Fibroblast of lung (primary cell): ENCODE measurements around the gene C5orf63. TPM values are rescaled to one million over a fixed set of nuclear protein-coding genes. Genes with fewer than 3 reads are reported as not detected.

Source experiments
- DNase-seq, 2 donors: peaks; one replicate each; pipeline versions ENCODE4 v3.0.0 to v3.0.0-alpha.2; 2010; ENCODE audit warnings: low read depth in 2 of 2
- H2AFZ ChIP-seq: 2 replicates; pipeline ENCODE4 v1.5.1; 2012; ENCODE audit warnings: low read length, control low read depth, inconsistent platforms
- H3K27ac ChIP-seq: 2 replicates; pipeline ENCODE4 v1.5.1; 2011; ENCODE audit warnings: low read length, control low read depth; ENCODE audit not compliant: insufficient read depth
- H3K27me3 ChIP-seq: 2 replicates; pipeline ENCODE4 v1.5.1; 2011; ENCODE audit warnings: mild to moderate bottlenecking, low read length; ENCODE audit not compliant: control insufficient read depth, insufficient read depth
- H3K36me3 ChIP-seq: 2 replicates; pipeline ENCODE4 v1.5.1; 2011; ENCODE audit warnings: low read length; ENCODE audit not compliant: control insufficient read depth, insufficient read depth
- H3K4me1 ChIP-seq: 2 replicates; pipeline ENCODE4 v1.5.1; 2011; ENCODE audit warnings: low read length; ENCODE audit not compliant: control insufficient read depth, insufficient read depth; ENCODE audit errors: extremely low read depth
- H3K4me2 ChIP-seq: 2 replicates; pipeline ENCODE4 v1.5.1; 2011; ENCODE audit warnings: low read length, control low read depth; ENCODE audit not compliant: insufficient read depth; ENCODE audit errors: extremely low read depth
- H3K4me3 ChIP-seq, 4 experiments: fragments of 200-600 bp in 1 of 4; sonication (generic) in 1 of 4; replicated peaks in 1 of 4; 2 replicates each; pipeline ENCODE4 v1.5.1; 2011 to 2016; ENCODE audit warnings: low read length in 4 of 4, low read depth in 3 of 4, mild to moderate bottlenecking in 3 of 4, control low read depth in 2 of 4, inconsistent platforms in 1 of 4, mixed read lengths in 1 of 4; ENCODE audit not compliant: insufficient read depth in 1 of 4; ENCODE audit errors: control extremely low read depth in 1 of 4
- H3K79me2 ChIP-seq: 2 replicates; pipeline ENCODE4 v1.5.1; 2012; ENCODE audit warnings: mild to moderate bottlenecking, low read length, inconsistent platforms; ENCODE audit not compliant: control insufficient read depth, insufficient read depth
- H3K9ac ChIP-seq: 2 replicates; pipeline ENCODE4 v1.5.1; 2011; ENCODE audit warnings: mild to moderate bottlenecking, low read length, control low read depth; ENCODE audit not compliant: insufficient read depth
- H3K9me3 ChIP-seq: 2 replicates; pipeline ENCODE4 v1.5.1; 2012; ENCODE audit warnings: low read depth, low read length; ENCODE audit not compliant: control insufficient read depth, insufficient read depth
- H4K20me1 ChIP-seq: 2 replicates; pipeline ENCODE4 v1.5.1; 2011; ENCODE audit warnings: low read length; ENCODE audit not compliant: control insufficient read depth, insufficient read depth; ENCODE audit errors: extremely low read depth
- CTCF ChIP-seq, 2 donors: IDR thresholded peaks in 1 of 2; conservative IDR thresholded peaks in 1 of 2; 1 replicate in 1 of 2; 2 replicates in 1 of 2; pipeline ENCODE4 v1.5.1; 2011 to 2012; ENCODE audit warnings: low read length in 2 of 2, control low read depth in 1 of 2, inconsistent platforms in 1 of 2, low read depth in 1 of 2, mild to moderate bottlenecking in 1 of 2
- EZH2 ChIP-seq: IDR thresholded peaks from 2 replicates; pipeline ENCODE4 v1.5.1; 2012; ENCODE audit warnings: low read length, control low read depth, mild to moderate bottlenecking; ENCODE audit errors: missing control alignments
- polyA plus RNA-seq, 2 donors: library from polyadenylated mRNA; depleted of rRNA in 1 of 2; stranded (reverse) in 1 of 2; unstranded in 1 of 2; fragments of >200 nt; gene quantifications; 2 replicates each; pipeline ENCODE4 v1.2.1, GENCODE V29; 2011 to 2012; ENCODE audit warnings: missing spikeins in 1 of 2
- total RNA-seq: library from RNA; depleted of rRNA; stranded (reverse); fragments of >200 nt; gene quantifications from 2 replicates; pipeline ENCODE4 v1.2.1, GENCODE V29; 2014

C5orf63 gene
- total and polyA plus RNA-seq, 2 donors (not counting 1 experiment from before 2014, with no cell fraction given) = 2.9 to 4.0 TPM

GRCh38 chr5:127029581-127030258, 43.6 kb downstream of the C5orf63 start:
- Histone ChIP-seq H3K79me2 (peaks cover 13% of the 10 kb centered on the region), H2AFZ (peak overlapping the region; percentile 95), H3K4me3 (peak overlapping the region; percentile 79 to 97 (median 87)), H3K36me3 (no peaks in the 10 kb centered on the region), H3K9me3 (no peaks in the 10 kb centered on the region), H4K20me1 (no peaks in the 10 kb centered on the region), H3K27me3 (no peaks in the 10 kb centered on the region), H3K9ac (peak overlapping the region; percentile 87), H3K4me2 (peak overlapping the region; percentile 72), H3K4me1 (peaks cover 2% of the 10 kb centered on the region), H3K27ac (peak overlapping the region; percentile 86)
- peak; percentile 59 to 60 for DNase-seq
- TF ChIP-seq EZH2 = no peak
- TF ChIP-seq CTCF (conservative IDR thresholded peaks at IDR 0.05 in 1 of 2, IDR thresholded peaks at IDR 0.05 in 1 of 2; ENCODE audit: low read depth in 1 of 2, low read length in 2 of 2) = peak; percentile 50 to 53

- Histone ChIP-seq H3K79me2 (peaks cover 13% of the 10 kb centered on the region), H2AFZ (no peak overlapping the region), H3K4me2 (peak overlapping the region; percentile 72), H3K4me3 (peak overlapping the region; percentile 79 to 97 (median 87)), H3K36me3 (no peaks in the 10 kb centered on the region), H3K27ac (no peak overlapping the region), H3K27me3 (no peaks in the 10 kb centered on the region), H3K4me1 (peaks cover 2% of the 10 kb centered on the region), H4K20me1 (no peaks in the 10 kb centered on the region), H3K9me3 (no peaks in the 10 kb centered on the region), H3K9ac (no peak overlapping the region)
- DNase-seq = peak; percentile 8 to 30
- TF ChIP-seq EZH2 = no peak
- TF ChIP-seq CTCF (conservative IDR thresholded peaks at IDR 0.05 in 1 of 2, IDR thresholded peaks at IDR 0.05 in 1 of 2; ENCODE audit: low read depth in 1 of 2, low read length in 2 of 2) = no peak
Observed at GRCh38 chr5:127028822-127029457, 44.4 kb downstream of the C5orf63 start.

- no peak overlapping the region for H3K4me2 ChIP-seq
- no peak overlapping the region for H3K4me3 ChIP-seq
- no peak overlapping the region for H3K9ac ChIP-seq
- H4K20me1 ChIP-seq = no peaks in the 10 kb centered on the region
- TF ChIP-seq CTCF (conservative IDR thresholded peaks at IDR 0.05 in 1 of 2, IDR thresholded peaks at IDR 0.05 in 1 of 2; ENCODE audit: low read depth in 1 of 2, low read length in 2 of 2) = no peak
- no peak for TF ChIP-seq EZH2
- peaks cover 2% of the 10 kb centered on the region for H3K4me1 ChIP-seq
- H3K79me2 ChIP-seq = peaks cover 13% of the 10 kb centered on the region
- DNase-seq = no peak
- no peak overlapping the region for H2AFZ ChIP-seq
- no peaks in the 10 kb centered on the region for H3K27me3 ChIP-seq
- no peak overlapping the region for H3K27ac ChIP-seq
- H3K36me3 ChIP-seq = no peaks in the 10 kb centered on the region
- no peaks in the 10 kb centered on the region for H3K9me3 ChIP-seq
Observed at GRCh38 chr5:127027539-127027938, 45.8 kb downstream of the C5orf63 start.
